WTC11 (cell line): ENCODE measurements around the gene LDB3. TPM values are rescaled to one million over a fixed set of nuclear protein-coding genes. Genes with fewer than 3 reads are reported as not detected.

Experiments
- ATAC-seq: fragments of 200-7000 bp; cut with Tn5 transposase; 2 replicates; pipeline ENCODE4 v1.10.0; 2021; ENCODE audit warnings: mild to moderate bottlenecking, moderate library complexity
- CTCF ChIA-PET: fragments of 300-600 bp; sonication (Branson Sonifier 250); formaldehyde crosslinking; loops from one replicate; lab custom pipeline; 2021; ENCODE audit warnings: antibody characterized with exemption; lab: Charles Lee
- POLR2A ChIA-PET: fragments of 350-600 bp; sonication (Branson Sonifier 250); formaldehyde crosslinking; loops from one replicate; lab custom pipeline; 2021; ENCODE audit warnings: antibody characterized with exemption; lab: Charles Lee
- DNase-seq: peaks from one replicate; pipeline ENCODE4 v3.0.0; 2021; ENCODE audit warnings: low spot score
- H3K27ac Mint-ChIP-seq: 2 replicates; pipeline ENCODE4 v1.8.0; 2021; ENCODE audit warnings: mixed read lengths
- H3K27me3 Mint-ChIP-seq: 2 replicates; pipeline ENCODE4 v1.8.0; 2021; ENCODE audit warnings: low read depth, mild to moderate bottlenecking, moderate library complexity, mixed read lengths
- H3K36me3 Mint-ChIP-seq: 2 replicates; pipeline ENCODE4 v1.8.0; 2021; ENCODE audit warnings: mixed read lengths
- H3K4me1 Mint-ChIP-seq: 2 replicates; pipeline ENCODE4 v1.8.0; 2022; ENCODE audit warnings: mixed read lengths
- H3K4me3 Mint-ChIP-seq: 2 replicates; pipeline ENCODE4 v1.8.0; 2021; ENCODE audit warnings: mild to moderate bottlenecking, moderate library complexity, mixed read lengths
- H3K9me3 Mint-ChIP-seq: 2 replicates; pipeline ENCODE4 v1.8.0; 2021; ENCODE audit warnings: mixed read lengths
- ATF2 ChIP-seq: sonication (generic); formaldehyde crosslinking; IDR thresholded peaks from 2 replicates; pipeline ENCODE4 v1.8.1; 2022; ENCODE audit warnings: low read depth, missing genetic modification reagents, borderline replicate concordance
- E2F4 ChIP-seq: sonication (generic); formaldehyde crosslinking; IDR thresholded peaks from 2 replicates; pipeline ENCODE4 v1.8.1; 2022; ENCODE audit warnings: low read depth, mild to moderate bottlenecking, moderate library complexity, missing genetic modification reagents, borderline replicate concordance
- ETV6 ChIP-seq: sonication (generic); formaldehyde crosslinking; IDR thresholded peaks from 2 replicates; pipeline ENCODE4 v1.8.1; 2022; ENCODE audit warnings: mild to moderate bottlenecking, missing genetic modification reagents
- FOXJ3 ChIP-seq: sonication (generic); formaldehyde crosslinking; IDR thresholded peaks from 2 replicates; pipeline ENCODE4 v1.9.0; 2021; ENCODE audit warnings: missing genetic modification reagents, mild to moderate bottlenecking, borderline replicate concordance
- FOXK1 ChIP-seq: sonication (generic); formaldehyde crosslinking; IDR thresholded peaks from 2 replicates; pipeline ENCODE4 v1.8.0; 2022; ENCODE audit warnings: mild to moderate bottlenecking, moderate library complexity, missing genetic modification reagents
- GABPB1 ChIP-seq: sonication (generic); formaldehyde crosslinking; IDR thresholded peaks from 2 replicates; pipeline ENCODE4 v1.8.1; 2023; ENCODE audit warnings: mild to moderate bottlenecking, missing genetic modification reagents
- HMGA2 ChIP-seq: fragments of 250-450 bp; sonication (Bioruptor Pico); IDR thresholded peaks from 2 replicates; pipeline ENCODE4 v1.4.0; 2021; ENCODE audit warnings: mild to moderate bottlenecking, moderate library complexity
- MYBL2 ChIP-seq: sonication (generic); formaldehyde crosslinking; IDR thresholded peaks from 2 replicates; pipeline ENCODE4 v1.8.1; 2023; ENCODE audit warnings: mild to moderate bottlenecking, moderate library complexity, missing genetic modification reagents
- NFYB ChIP-seq: sonication (generic); formaldehyde crosslinking; conservative IDR thresholded peaks from 2 replicates; pipeline ENCODE4 v1.8.0; 2022; ENCODE audit warnings: low read depth, missing genetic modification reagents
- OVOL2 ChIP-seq: fragments of 250-450 bp; sonication (Bioruptor Pico); IDR thresholded peaks from 2 replicates; pipeline ENCODE4 v1.9.0; 2021; ENCODE audit warnings: mild to moderate bottlenecking, borderline replicate concordance
- PRRX2 ChIP-seq: fragments of 250-450 bp; sonication (Bioruptor Pico); IDR thresholded peaks from 2 replicates; pipeline ENCODE4 v1.8.0; 2021; ENCODE audit warnings: mild to moderate bottlenecking
- RORB ChIP-seq: fragments of 250-450 bp; sonication (Bioruptor Pico); IDR thresholded peaks from 2 replicates; pipeline ENCODE4 v1.9.0; 2021; ENCODE audit warnings: mild to moderate bottlenecking
- TCF7 ChIP-seq: sonication (generic); formaldehyde crosslinking; IDR thresholded peaks from 2 replicates; pipeline ENCODE4 v1.8.0; 2022; ENCODE audit warnings: mild to moderate bottlenecking, low read depth, missing genetic modification reagents, moderate library complexity
- TEAD4 ChIP-seq: sonication (generic); formaldehyde crosslinking; IDR thresholded peaks from 2 replicates; pipeline ENCODE4 v1.8.0; 2022; ENCODE audit warnings: mild to moderate bottlenecking, missing genetic modification reagents
- ZNF121 ChIP-seq: sonication (generic); formaldehyde crosslinking; IDR thresholded peaks from 2 replicates; pipeline ENCODE4 v1.8.0; 2023; ENCODE audit warnings: missing genetic modification reagents
- ZNF232 ChIP-seq: sonication (generic); formaldehyde crosslinking; IDR thresholded peaks from 2 replicates; pipeline ENCODE4 v1.8.0; 2022; ENCODE audit warnings: mild to moderate bottlenecking, missing genetic modification reagents
- ZNF263 ChIP-seq: sonication (generic); formaldehyde crosslinking; IDR thresholded peaks from 2 replicates; pipeline ENCODE4 v1.8.1; 2022; ENCODE audit warnings: low read depth, mild to moderate bottlenecking, moderate library complexity, missing genetic modification reagents
- ZNF416 ChIP-seq: fragments of 250-450 bp; sonication (Bioruptor Pico); IDR thresholded peaks from 2 replicates; pipeline ENCODE4 v1.9.0; 2021; ENCODE audit warnings: mild to moderate bottlenecking, inconsistent platforms
- ZNF512 ChIP-seq: sonication (generic); formaldehyde crosslinking; IDR thresholded peaks from 2 replicates; pipeline ENCODE4 v1.8.1; 2022; ENCODE audit warnings: missing genetic modification reagents, borderline replicate concordance
- ZSCAN18 ChIP-seq: fragments of 250-450 bp; sonication (Bioruptor Pico); IDR thresholded peaks from 2 replicates; pipeline ENCODE4 v2.1.2; 2022; ENCODE audit warnings: mild to moderate bottlenecking, moderate library complexity
- total RNA-seq: library from RNA; stranded (reverse); gene quantifications from 3 replicates; pipeline ENCODE4 v1.2.3, GENCODE V29; 2021
- TF ChIP-seq, protein P1 (sequence below): fragments of 250-450 bp; sonication (Bioruptor Pico); IDR thresholded peaks from 2 replicates; pipeline ENCODE4 v1.8.0; 2021; ENCODE audit warnings: mild to moderate bottlenecking
- TF ChIP-seq, protein P2 (sequence below): sonication (generic); formaldehyde crosslinking; conservative IDR thresholded peaks from 2 replicates; pipeline ENCODE4 v1.8.1; 2023; ENCODE audit warnings: mild to moderate bottlenecking, low read depth, missing genetic modification reagents, moderate library complexity
- TF ChIP-seq, protein P3 (sequence below): sonication (generic); formaldehyde crosslinking; IDR thresholded peaks from 2 replicates; pipeline ENCODE4 v1.8.1; 2023; ENCODE audit warnings: mild to moderate bottlenecking, missing genetic modification reagents, moderate library complexity

Gene LDB3
- total RNA-seq, 1 experiment from 2014 or later = 0.42 TPM

GRCh38 chr10:86727470-86727869 is 59.2 kb downstream of the LDB3 start (continued):
- TF ChIP-seq E2F4 (CRISPR knock-in tag) (no peak), RORB (CRISPR knock-in tag) (no peak), FOXK1 (CRISPR knock-in tag) (no peak), ZNF232 (CRISPR knock-in tag) (no peak), TEAD4 (CRISPR knock-in tag) (no peak), TCF7 (CRISPR knock-in tag) (no peak), ZNF121 (CRISPR knock-in tag) (no peak)
- TF ChIP-seq, protein P1, sequence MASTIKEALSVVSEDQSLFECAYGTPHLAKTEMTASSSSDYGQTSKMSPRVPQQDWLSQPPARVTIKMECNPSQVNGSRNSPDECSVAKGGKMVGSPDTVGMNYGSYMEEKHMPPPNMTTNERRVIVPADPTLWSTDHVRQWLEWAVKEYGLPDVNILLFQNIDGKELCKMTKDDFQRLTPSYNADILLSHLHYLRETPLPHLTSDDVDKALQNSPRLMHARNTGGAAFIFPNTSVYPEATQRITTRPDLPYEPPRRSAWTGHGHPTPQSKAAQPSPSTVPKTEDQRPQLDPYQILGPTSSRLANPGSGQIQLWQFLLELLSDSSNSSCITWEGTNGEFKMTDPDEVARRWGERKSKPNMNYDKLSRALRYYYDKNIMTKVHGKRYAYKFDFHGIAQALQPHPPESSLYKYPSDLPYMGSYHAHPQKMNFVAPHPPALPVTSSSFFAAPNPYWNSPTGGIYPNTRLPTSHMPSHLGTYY (CRISPR knock-in tag) = no peak
- TF ChIP-seq, protein P2, sequence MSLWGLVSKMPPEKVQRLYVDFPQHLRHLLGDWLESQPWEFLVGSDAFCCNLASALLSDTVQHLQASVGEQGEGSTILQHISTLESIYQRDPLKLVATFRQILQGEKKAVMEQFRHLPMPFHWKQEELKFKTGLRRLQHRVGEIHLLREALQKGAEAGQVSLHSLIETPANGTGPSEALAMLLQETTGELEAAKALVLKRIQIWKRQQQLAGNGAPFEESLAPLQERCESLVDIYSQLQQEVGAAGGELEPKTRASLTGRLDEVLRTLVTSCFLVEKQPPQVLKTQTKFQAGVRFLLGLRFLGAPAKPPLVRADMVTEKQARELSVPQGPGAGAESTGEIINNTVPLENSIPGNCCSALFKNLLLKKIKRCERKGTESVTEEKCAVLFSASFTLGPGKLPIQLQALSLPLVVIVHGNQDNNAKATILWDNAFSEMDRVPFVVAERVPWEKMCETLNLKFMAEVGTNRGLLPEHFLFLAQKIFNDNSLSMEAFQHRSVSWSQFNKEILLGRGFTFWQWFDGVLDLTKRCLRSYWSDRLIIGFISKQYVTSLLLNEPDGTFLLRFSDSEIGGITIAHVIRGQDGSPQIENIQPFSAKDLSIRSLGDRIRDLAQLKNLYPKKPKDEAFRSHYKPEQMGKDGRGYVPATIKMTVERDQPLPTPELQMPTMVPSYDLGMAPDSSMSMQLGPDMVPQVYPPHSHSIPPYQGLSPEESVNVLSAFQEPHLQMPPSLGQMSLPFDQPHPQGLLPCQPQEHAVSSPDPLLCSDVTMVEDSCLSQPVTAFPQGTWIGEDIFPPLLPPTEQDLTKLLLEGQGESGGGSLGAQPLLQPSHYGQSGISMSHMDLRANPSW = no peak

DNA sequence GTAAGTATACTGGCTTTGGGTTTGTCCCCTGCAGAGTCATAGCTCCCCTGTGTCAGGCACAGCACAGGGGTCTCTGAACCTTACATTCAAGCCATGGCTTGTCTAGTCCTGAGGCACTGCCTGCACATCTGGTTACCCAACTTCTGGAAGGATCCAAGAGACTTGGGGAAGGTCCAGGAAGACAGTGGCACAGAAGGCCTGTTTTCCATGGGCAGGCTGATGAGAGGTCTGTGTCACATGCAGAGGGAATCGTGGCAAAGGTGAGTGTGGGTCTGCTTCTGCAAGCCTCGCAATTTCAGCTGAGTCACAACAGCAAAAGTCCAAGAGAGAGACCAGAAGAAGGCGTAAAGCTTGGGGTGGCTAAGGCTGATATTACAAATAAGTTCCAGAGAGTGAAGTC is 59.7 kb downstream of the LDB3 start:
- H3K27me3 Mint-ChIP-seq = no peaks in the 10 kb centered on the region
- H3K4me1 Mint-ChIP-seq = peaks cover 5% of the 10 kb centered on the region
- ATAC-seq (no peak), DNase-seq (no peak)
- TF ChIP-seq FOXJ3 = no peak
- TF ChIP-seq PRRX2 = no peak
- TF ChIP-seq ATF2 (CRISPR knock-in tag) = no peak
- TF ChIP-seq, protein P3, sequence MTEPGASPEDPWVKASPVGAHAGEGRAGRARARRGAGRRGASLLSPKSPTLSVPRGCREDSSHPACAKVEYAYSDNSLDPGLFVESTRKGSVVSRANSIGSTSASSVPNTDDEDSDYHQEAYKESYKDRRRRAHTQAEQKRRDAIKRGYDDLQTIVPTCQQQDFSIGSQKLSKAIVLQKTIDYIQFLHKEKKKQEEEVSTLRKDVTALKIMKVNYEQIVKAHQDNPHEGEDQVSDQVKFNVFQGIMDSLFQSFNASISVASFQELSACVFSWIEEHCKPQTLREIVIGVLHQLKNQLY (CRISPR knock-in tag) = no peak
- no peak for TF ChIP-seq NFYB (CRISPR knock-in tag)
- TF ChIP-seq MYBL2 (CRISPR knock-in tag) = no peak
- ChIA-PET CTCF (no interaction called here), POLR2A (no interaction called here)
- peak overlapping the region; percentile 11; the same call in 1 of the 2 replicates for H3K27ac Mint-ChIP-seq
- H3K9me3 Mint-ChIP-seq = no peaks in the 10 kb centered on the region
- no peak overlapping the region for H3K4me3 Mint-ChIP-seq
- no peaks in the 10 kb centered on the region for H3K36me3 Mint-ChIP-seq

DNA sequence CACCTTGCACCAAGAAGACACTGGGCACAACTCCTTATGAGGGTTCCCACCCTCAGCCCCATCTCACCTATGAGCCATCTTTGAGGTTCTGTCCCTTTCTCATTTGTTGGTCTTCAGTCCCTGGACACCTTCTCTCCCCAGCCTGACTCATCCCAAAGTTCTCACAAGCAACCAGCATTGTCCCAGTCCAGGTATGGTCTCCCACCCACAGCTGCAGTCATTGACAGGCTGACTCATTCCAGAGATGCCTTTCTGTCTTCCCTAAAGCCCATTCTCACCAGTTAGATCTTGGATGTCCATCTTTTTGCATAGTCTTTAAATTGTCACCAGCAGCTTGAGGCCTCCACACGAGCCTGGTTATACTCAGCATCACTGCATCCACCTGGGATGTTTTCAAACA is 61.4 kb downstream of the LDB3 start:
- H3K36me3 Mint-ChIP-seq = no peaks in the 10 kb centered on the region
- H3K4me1 Mint-ChIP-seq = peaks cover 18% of the 10 kb centered on the region
- ATAC-seq = no peak
- DNase-seq = no peak
- POLR2A ChIA-PET = no interaction called here
- no peaks in the 10 kb centered on the region for H3K27me3 Mint-ChIP-seq
- TF ChIP-seq ZNF512 (CRISPR knock-in tag) (no peak), OVOL2 (CRISPR knock-in tag) (no peak), FOXK1 (CRISPR knock-in tag) (no peak), HMGA2 (CRISPR knock-in tag) (no peak), ZNF416 (CRISPR knock-in tag) (no peak), ZSCAN18 (CRISPR knock-in tag) (no peak), ETV6 (CRISPR knock-in tag) (no peak), ZNF121 (CRISPR knock-in tag) (no peak), NFYB (CRISPR knock-in tag) (no peak), GABPB1 (CRISPR knock-in tag) (no peak), ZNF263 (CRISPR knock-in tag) (no peak)
- H3K27ac Mint-ChIP-seq = no peak overlapping the region
- no peaks in the 10 kb centered on the region for H3K9me3 Mint-ChIP-seq
- no peak overlapping the region for H3K4me3 Mint-ChIP-seq
- CTCF ChIA-PET = no interaction called here
